Neuronal stem cell (in vitro differentiated cells): ENCODE measurements around the gene AJUBA.
A peak's percentile ranks its signal among the peaks of the same experiment; 100 is the strongest.

ENCODE experiments used
- DNase-seq: peaks from one replicate; pipeline ENCODE4 v3.0.0-alpha.2; 2013; ENCODE audit warnings: low spot score
- H2AFZ ChIP-seq: one replicate; pipeline ENCODE4 v1.6.1; 2013; ENCODE audit warnings: mild to moderate bottlenecking, low read length, inconsistent platforms
- H2AK5ac ChIP-seq: 2 replicates; pipeline ENCODE4 v1.6.1; 2013; ENCODE audit warnings: low read depth, mild to moderate bottlenecking, inconsistent platforms, low read length, moderate library complexity, mixed read lengths
- H2BK120ac ChIP-seq: 2 replicates; pipeline ENCODE4 v1.6.1; 2013; ENCODE audit warnings: low read depth, mild to moderate bottlenecking, inconsistent platforms, low read length, moderate library complexity, mixed read lengths
- H2BK12ac ChIP-seq: one replicate; pipeline ENCODE4 v1.6.1; 2013; ENCODE audit warnings: low read length, inconsistent platforms
- H2BK15ac ChIP-seq: 2 replicates; pipeline ENCODE4 v1.6.1; 2013; ENCODE audit warnings: mild to moderate bottlenecking, low read length, inconsistent platforms, mixed read lengths
- H2BK5ac ChIP-seq: one replicate; pipeline ENCODE4 v1.6.1; 2013; ENCODE audit warnings: inconsistent platforms, mild to moderate bottlenecking, low read length, moderate library complexity
- H3K14ac ChIP-seq: one replicate; pipeline ENCODE4 v1.6.1; 2013; ENCODE audit warnings: low read length, inconsistent platforms
- H3K18ac ChIP-seq: 2 replicates; pipeline ENCODE4 v1.6.1; 2013; ENCODE audit warnings: low read length, inconsistent platforms
- H3K23ac ChIP-seq: 2 replicates; pipeline ENCODE4 v1.6.1; 2013; ENCODE audit warnings: low read depth, mild to moderate bottlenecking, mixed read lengths, low read length, inconsistent platforms; ENCODE audit not compliant: poor library complexity
- H3K27ac ChIP-seq: replicated peaks from 3 replicates; pipeline ENCODE4 v1.5.1; 2013; ENCODE audit warnings: low read length, inconsistent platforms
- H3K27me3 ChIP-seq, 3 experiments: 2 replicates each; pipeline ENCODE4 v1.6.1; 2013; ENCODE audit warnings: low read length in 3 of 3, mild to moderate bottlenecking in 2 of 3, inconsistent platforms in 1 of 3, low read depth in 1 of 3, mixed read lengths in 1 of 3, moderate library complexity in 1 of 3; ENCODE audit not compliant: control insufficient read depth in 3 of 3, insufficient read depth in 3 of 3
- H3K36me3 ChIP-seq, 2 donors: replicated peaks in 1 of 2; 2 replicates each; pipeline ENCODE4 v1.6.1; 2013; ENCODE audit warnings: low read length in 2 of 2; ENCODE audit not compliant: control insufficient read depth in 2 of 2, insufficient read depth in 2 of 2
- H3K4ac ChIP-seq: 2 replicates; pipeline ENCODE4 v1.6.1; 2013; ENCODE audit warnings: inconsistent platforms, mild to moderate bottlenecking, low read length, moderate library complexity
- H3K4me1 ChIP-seq, 2 donors: 1 replicate in 1 of 2; 2 replicates in 1 of 2; pipeline ENCODE4 v1.6.1; 2013; ENCODE audit warnings: low read length in 2 of 2, low read depth in 1 of 2; ENCODE audit not compliant: control insufficient read depth in 2 of 2, insufficient read depth in 1 of 2
- H3K4me2 ChIP-seq: one replicate; pipeline ENCODE4 v1.6.1; 2013; ENCODE audit warnings: mild to moderate bottlenecking, low read length, inconsistent platforms; ENCODE audit not compliant: insufficient read depth, poor library complexity, severe bottlenecking
- H3K4me3 ChIP-seq, 2 donors: 2 replicates each; pipeline ENCODE4 v1.5.1; 2013; ENCODE audit warnings: low read length in 2 of 2, mild to moderate bottlenecking in 2 of 2, inconsistent platforms in 1 of 2, moderate library complexity in 1 of 2
- H3K79me1 ChIP-seq: one replicate; pipeline ENCODE4 v1.6.1; 2013; ENCODE audit warnings: low read depth, mild to moderate bottlenecking, inconsistent platforms, low read length, moderate library complexity
- H3K9ac ChIP-seq: one replicate; pipeline ENCODE4 v1.6.1; 2013; ENCODE audit warnings: mild to moderate bottlenecking, low read depth, low read length, inconsistent platforms; ENCODE audit not compliant: poor library complexity
- H3K9me3 ChIP-seq, 2 donors: replicated peaks in 1 of 2; 2 replicates each; pipeline versions ENCODE3 to v1.6.1; 2013; ENCODE audit warnings: low read length in 2 of 2, mild to moderate bottlenecking in 2 of 2, inconsistent platforms in 1 of 2, low read depth in 1 of 2, mixed read lengths in 1 of 2, moderate library complexity in 1 of 2; ENCODE audit not compliant: control insufficient read depth in 2 of 2, insufficient read depth in 1 of 2
- H4K8ac ChIP-seq: one replicate; pipeline ENCODE4 v1.6.1; 2013; ENCODE audit warnings: low read depth, mild to moderate bottlenecking, inconsistent platforms, low read length, moderate library complexity
- H4K91ac ChIP-seq: one replicate; pipeline ENCODE4 v1.6.1; 2013; ENCODE audit warnings: low read length, low read depth, mild to moderate bottlenecking, inconsistent platforms; ENCODE audit not compliant: poor library complexity
- WGBS, 2 donors: extraction: QIAGEN DNeasy Blood & Tissue Kit; methylation state at CpG; one replicate each; pipeline ENCODE4 v1.1.7; 2013; ENCODE audit warnings: missing lambda C conversion rate in 2 of 2, mixed read lengths in 1 of 2; ENCODE audit not compliant: insufficient read length in 2 of 2, insufficient replicate concordance in 1 of 2; ENCODE audit errors: extremely low coverage in 2 of 2; 5-methylcytosine and 5-hydroxymethylcytosine counted together

AJUBA gene

DNA sequence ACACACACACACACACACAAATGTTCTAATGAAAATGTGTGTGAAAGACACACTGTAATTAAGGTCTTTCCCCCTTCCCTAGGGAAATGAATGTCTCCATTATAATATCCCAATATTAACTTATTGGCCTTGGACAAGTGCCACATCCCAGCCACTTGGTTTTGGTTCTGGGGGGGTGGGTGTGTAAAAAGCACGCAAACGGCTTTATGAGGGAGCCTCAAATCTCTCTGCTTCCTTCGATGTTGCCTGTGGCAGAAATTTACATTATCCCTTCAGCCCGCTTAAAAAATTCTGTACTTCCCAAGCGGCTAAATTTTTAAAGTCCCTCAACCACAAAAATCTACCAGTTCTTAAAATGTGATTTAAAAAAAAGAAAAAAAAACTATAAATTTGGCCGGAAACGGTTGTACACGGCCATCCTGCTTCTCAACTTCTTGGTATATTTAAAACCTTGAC is 27.2 kb upstream of the AJUBA start:
- Histone ChIP-seq H3K4me2 (peak overlapping the region; percentile 14), H3K4me1 (peaks cover 5 to 7% of the 10 kb centered on the region in 2 donors), H2BK5ac (no peak overlapping the region), H2BK12ac (no peak overlapping the region), H2AFZ (peak overlapping the region; percentile 85), H2BK15ac (no peak overlapping the region), H3K27me3 (no peaks in the 10 kb centered on the region), H4K91ac (no peak overlapping the region), H3K4me3 (peak overlapping the region in 1 of 2 donors; percentile 41), H3K27ac (no peak overlapping the region), H2AK5ac (no peak overlapping the region), H3K18ac (no peak overlapping the region), H2BK120ac (no peak overlapping the region), H4K8ac (no peak overlapping the region), H3K23ac (no peak overlapping the region), H3K79me1 (no peaks in the 10 kb centered on the region), H3K4ac (no peak overlapping the region), H3K14ac (no peak overlapping the region), H3K36me3 (no peaks in the 10 kb centered on the region), H3K9ac (no peak overlapping the region), H3K9me3 (peaks cover 0 to 8% of the 10 kb centered on the region in 2 donors)
- WGBS, 2 donors, result no CpG with 5 or more reads among the region's 8 CpGs
- DNase-seq, result no peak

GRCh38 chr14:23008831-23009230 is 26.5 kb upstream of the AJUBA start:
- Histone ChIP-seq H3K9ac (no peak overlapping the region), H2BK15ac (no peak overlapping the region), H2AFZ (no peak overlapping the region), H3K9me3 (peaks cover 0 to 8% of the 10 kb centered on the region in 2 donors), H3K23ac (no peak overlapping the region), H3K4me2 (no peak overlapping the region), H3K4ac (no peak overlapping the region), H2BK5ac (no peak overlapping the region), H3K27ac (no peak overlapping the region), H4K8ac (no peak overlapping the region), H4K91ac (no peak overlapping the region), H3K79me1 (no peaks in the 10 kb centered on the region), H2AK5ac (no peak overlapping the region), H3K18ac (no peak overlapping the region), H3K36me3 (no peaks in the 10 kb centered on the region), H3K27me3 (no peaks in the 10 kb centered on the region), H3K14ac (no peak overlapping the region), H2BK120ac (no peak overlapping the region), H3K4me3 (no peak overlapping the region), H2BK12ac (no peak overlapping the region), H3K4me1 (peaks cover 5 to 7% of the 10 kb centered on the region in 2 donors)
- no CpG with 5 or more reads among the region's 3 CpGs for WGBS, 2 donors
- no peak for DNase-seq

- H3K79me1 ChIP-seq, result no peaks in the 10 kb centered on the region
- H3K27me3 ChIP-seq, result no peaks in the 10 kb centered on the region
- peak overlapping the region; percentile 92 for H3K27ac ChIP-seq
- H2BK12ac ChIP-seq, result no peak overlapping the region
- no CpG with 5 or more reads among the region's 62 CpGs for WGBS, 2 donors
- peak overlapping the region; percentile 89 for H3K9ac ChIP-seq
- H3K14ac ChIP-seq, result peak overlapping the region; percentile 56
- peak overlapping the region; percentile 72 for H3K4me2 ChIP-seq
- DNase-seq, result peak; percentile 95
- peaks cover 5 to 7% of the 10 kb centered on the region in 2 donors for H3K4me1 ChIP-seq
- H2AFZ ChIP-seq, result peak overlapping the region; percentile 84
- H2AK5ac ChIP-seq, result no peak overlapping the region
- H3K9me3 ChIP-seq, result peaks cover 0 to 8% of the 10 kb centered on the region in 2 donors
- no peak overlapping the region for H2BK15ac ChIP-seq
- H3K23ac ChIP-seq, result peak overlapping the region; percentile 80
- H3K18ac ChIP-seq, result peak overlapping the region; percentile 98
- peak overlapping the region; percentile 83 to 88 for H3K4me3 ChIP-seq
- H3K4ac ChIP-seq, result no peak overlapping the region
- no peaks in the 10 kb centered on the region for H3K36me3 ChIP-seq
- H2BK120ac ChIP-seq, result no peak overlapping the region
- peak overlapping the region; percentile 14 for H4K91ac ChIP-seq
- H4K8ac ChIP-seq, result no peak overlapping the region
- H2BK5ac ChIP-seq, result peak overlapping the region; percentile 25
Observed at GRCh38 chr14:23006544-23007419, 24.4 kb upstream of the AJUBA start.

- peaks cover 5 to 7% of the 10 kb centered on the region in 2 donors for H3K4me1 ChIP-seq
- no peak overlapping the region for H3K18ac ChIP-seq
- H2AFZ ChIP-seq, result peak overlapping the region; percentile 84
- H3K27ac ChIP-seq, result no peak overlapping the region
- H3K9me3 ChIP-seq, result peaks cover 0 to 8% of the 10 kb centered on the region in 2 donors
- no peak overlapping the region for H3K4me2 ChIP-seq
- H3K27me3 ChIP-seq, result no peaks in the 10 kb centered on the region
- H3K36me3 ChIP-seq, result no peaks in the 10 kb centered on the region
- H2BK15ac ChIP-seq, result no peak overlapping the region
- no peak overlapping the region for H3K9ac ChIP-seq
- H3K14ac ChIP-seq, result no peak overlapping the region
- no peak overlapping the region for H4K91ac ChIP-seq
- H3K4me3 ChIP-seq, result peak overlapping the region in 1 of 2 donors; percentile 83
- no peak overlapping the region for H2BK120ac ChIP-seq
- WGBS, 2 donors, result no CpG with 5 or more reads among the region's 5 CpGs
- H3K4ac ChIP-seq, result no peak overlapping the region
- no peak overlapping the region for H2BK12ac ChIP-seq
- H2AK5ac ChIP-seq, result no peak overlapping the region
- no peak overlapping the region for H4K8ac ChIP-seq
- no peak overlapping the region for H2BK5ac ChIP-seq
- no peaks in the 10 kb centered on the region for H3K79me1 ChIP-seq
- no peak for DNase-seq
- no peak overlapping the region for H3K23ac ChIP-seq
Observed at GRCh38 chr14:23006188-23006534, 23.8 kb upstream of the AJUBA start.
